Fibroblast of the conjunctiva (primary cell): ENCODE measurements around the gene INPP1.

ENCODE experiments used
- DNase-seq: peaks from one replicate; pipeline ENCODE4 v3.0.0-alpha.2; 2010; ENCODE audit warnings: low read depth

Gene INPP1

DNA sequence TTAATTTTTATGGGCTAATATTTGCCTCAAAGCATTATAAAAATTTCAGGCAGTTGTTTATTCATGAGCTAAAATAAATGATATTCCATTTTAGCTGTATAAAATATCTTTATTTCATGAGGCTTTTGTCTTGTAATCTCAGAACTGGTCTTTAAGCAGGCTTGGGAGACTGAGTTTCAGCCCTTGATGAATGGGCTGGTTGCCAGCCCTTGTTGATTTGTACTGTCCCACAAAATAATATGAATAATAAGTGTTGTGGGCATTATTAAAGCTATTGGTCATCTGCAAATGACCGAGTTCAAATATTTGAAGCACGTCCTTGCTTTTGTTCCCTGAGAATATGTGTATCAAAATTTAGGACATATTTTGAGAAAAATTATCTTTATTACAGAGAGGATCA lies 18.2 kb downstream of the INPP1 start:
- no peak for DNase-seq

DNA sequence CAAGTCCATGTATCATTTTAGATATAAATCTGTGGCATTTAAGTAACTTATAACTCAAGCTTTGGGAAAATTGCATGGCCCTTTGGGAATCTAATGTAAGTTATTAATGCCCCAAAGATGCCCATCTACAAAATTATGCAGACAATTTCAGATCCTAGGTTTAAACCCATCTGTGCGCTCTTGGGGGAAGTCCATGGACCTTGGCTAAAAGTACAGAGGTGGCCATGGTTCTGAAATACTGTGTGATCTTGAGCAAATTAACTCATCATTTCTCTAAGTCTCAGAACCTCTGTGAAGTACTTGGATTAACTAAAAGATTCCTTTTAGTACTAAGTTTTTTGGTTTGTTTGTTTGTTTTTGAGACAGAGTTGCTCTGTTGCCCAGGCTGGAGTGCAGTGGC lies 19.5 kb downstream of the INPP1 start:
- DNase-seq: no peak

GRCh38 chr2:190365499-190366204 lies 22.3 kb downstream of the INPP1 start:
- no peak for DNase-seq

DNA sequence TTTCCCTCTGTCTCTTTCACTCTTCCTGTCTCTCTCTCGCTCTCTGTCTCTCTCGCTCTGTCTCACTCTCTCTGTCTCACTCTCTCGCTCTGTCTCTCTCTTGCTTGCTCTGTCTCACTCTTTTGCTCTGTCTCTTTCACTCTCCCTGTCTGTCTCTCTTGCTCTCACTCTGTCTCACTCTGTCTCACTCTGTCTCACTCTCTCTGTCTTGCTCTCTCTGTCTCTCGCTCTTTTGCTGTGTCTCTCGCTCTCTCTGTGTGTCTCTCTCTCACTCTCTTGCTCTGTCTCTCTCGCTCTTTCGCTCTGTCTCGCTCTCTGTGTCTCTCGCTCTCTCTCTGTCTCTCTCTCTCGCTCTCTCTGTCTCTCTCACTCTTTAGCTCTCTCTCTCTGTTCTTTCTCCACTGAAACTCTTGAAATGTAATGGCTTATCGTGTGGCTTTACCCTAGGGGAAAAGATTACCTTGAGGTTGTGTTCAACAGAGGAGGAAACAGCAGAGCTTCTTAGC lies 22.9 kb downstream of the INPP1 start:
- no peak for DNase-seq

DNA sequence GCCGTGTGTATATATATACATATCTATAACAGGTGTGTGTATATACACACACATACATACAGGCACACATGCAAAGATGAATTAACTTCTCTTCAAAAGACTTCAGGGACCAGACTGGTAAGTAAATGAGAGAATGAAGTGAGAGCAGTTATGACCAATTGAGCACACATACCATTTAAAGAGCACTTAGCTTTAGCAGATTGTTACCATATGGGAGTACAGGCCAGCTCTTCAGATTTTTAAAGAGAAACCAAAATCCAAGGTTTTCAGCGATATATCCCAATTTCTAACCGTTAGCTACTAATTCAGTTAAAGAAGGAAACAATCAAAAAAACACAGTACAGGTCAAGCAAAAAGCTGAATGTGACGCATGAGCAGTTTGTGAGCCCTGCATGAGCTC lies 23.7 kb downstream of the INPP1 start:
- no peak for DNase-seq

GRCh38 chr2:190369635-190370034 lies 26.2 kb downstream of the INPP1 start:
- no peak for DNase-seq

GRCh38 chr2:190376083-190376482 lies 32.7 kb downstream of the INPP1 start:
- no peak for DNase-seq

- no peak for DNase-seq
These were observed 33.3 kb downstream of the INPP1 start for GRCh38 chr2:190376591-190377245.

DNA sequence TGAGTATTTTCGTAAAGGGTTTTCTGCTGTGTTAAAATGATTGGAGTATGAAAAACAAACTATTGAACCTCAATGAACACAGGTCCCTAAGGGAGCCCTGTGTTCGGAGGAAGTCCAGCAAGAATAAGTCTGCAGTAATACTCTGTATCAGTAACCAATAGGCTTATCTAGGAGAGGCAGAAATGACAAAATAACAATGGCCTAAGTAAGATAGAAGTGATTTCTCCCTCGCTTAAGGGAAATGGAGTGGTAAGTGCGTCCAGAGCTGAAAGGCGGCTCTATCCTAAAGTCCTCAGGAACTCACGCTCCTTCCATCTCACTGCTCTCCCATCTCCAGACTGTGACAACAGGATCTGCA lies 35.5 kb downstream of the INPP1 start:
- DNase-seq: no peak

- peak; percentile 70 for DNase-seq
These were observed 36.0 kb downstream of the INPP1 start for GRCh38 chr2:190379249-190379964.

DNA sequence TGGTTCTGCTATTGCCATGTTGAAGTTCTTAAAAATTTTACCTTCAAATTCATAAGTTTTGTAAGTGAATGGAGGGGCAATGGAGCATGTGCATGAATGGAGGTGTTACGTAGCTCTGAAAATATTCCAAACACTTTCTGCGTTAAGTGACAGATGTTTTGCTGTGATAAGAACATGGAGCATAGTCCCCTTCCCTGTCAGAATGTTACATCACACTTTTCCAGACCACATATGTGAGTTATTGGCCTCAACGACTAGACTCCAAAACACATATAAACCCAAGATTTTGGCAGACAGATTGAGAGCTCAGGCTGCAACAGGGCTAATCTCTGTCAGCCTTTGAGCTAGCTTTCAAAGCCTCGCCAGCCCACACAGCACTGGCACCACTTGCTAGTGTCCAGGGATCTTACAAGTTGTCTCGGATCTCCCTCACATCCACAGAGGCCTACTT lies 37.6 kb downstream of the INPP1 start:
- DNase-seq: no peak

GRCh38 chr2:190382851-190383250 lies 39.5 kb downstream of the INPP1 start:
- no peak for DNase-seq

GRCh38 chr2:190387422-190387821 lies 44.0 kb downstream of the INPP1 start:
- DNase-seq: no peak

GRCh38 chr2:190396271-190396670 lies 52.9 kb downstream of the INPP1 start:
- DNase-seq: no peak

GRCh38 chr2:190402986-190403603 lies 59.7 kb downstream of the INPP1 start:
- DNase-seq: no peak

- no peak for DNase-seq
These were observed 61.1 kb downstream of the INPP1 start for GRCh38 chr2:190404487-190404886.

DNA sequence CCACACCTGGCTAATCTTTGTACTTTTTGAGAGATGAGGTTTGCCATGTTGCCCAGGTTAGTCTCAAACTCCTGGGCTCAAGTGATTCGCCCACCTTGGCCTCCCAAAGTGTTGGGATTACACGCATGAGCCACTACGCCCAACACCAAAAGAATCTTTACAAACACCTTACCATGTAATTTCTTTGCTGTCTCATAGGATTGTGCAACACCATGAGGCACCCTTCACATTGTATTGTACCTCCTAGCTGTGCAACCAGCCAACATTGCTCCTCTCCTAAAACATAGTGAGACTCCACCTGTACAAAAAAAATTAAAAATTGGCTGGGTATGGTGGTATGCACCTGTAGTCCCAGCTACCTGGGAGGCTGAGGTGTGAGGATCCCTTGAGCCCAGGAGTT lies 61.7 kb downstream of the INPP1 start:
- no peak for DNase-seq

- DNase-seq: no peak
These were observed 62.6 kb downstream of the INPP1 start for GRCh38 chr2:190405995-190406394.

DNA sequence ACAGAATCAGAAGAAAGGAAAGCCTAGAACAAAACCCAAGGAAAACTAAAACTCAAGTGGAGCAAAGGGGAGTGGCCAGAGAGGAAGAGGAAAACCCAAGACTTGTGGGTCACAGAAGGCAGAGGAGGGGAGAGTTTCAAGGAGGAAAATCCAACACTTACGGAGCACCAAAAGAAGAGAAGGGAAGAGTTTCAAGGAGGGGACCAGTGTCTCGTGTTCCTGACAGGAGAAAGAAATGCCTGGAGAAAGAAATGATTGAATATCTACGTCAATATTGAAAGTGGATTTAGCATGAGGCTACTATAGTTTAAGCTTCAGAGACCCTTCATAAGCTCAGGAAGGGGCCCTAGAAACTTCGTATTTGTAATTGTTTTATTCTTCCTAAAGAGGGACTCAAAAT lies 63.4 kb downstream of the INPP1 start:
- no peak for DNase-seq

DNA sequence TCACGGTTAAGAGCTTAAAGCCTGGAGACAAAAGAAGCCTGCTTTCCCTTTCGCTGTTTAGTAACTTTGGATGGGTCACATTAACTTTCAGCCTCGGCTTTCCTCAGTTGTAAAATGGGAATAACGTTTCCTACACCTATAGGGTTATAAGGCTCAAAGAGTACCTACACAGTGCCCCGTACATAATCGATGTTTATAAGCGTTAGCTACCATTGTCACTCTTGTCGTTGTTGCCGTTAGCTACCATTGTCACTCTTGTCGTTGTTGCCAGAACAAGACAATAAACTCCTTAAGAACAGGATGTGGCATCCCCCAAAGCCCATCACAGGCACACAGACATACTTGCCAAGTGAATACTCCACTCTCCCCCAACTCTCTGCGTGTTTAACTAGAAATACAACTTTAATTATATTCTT lies 63.9 kb downstream of the INPP1 start:
- DNase-seq: no peak

DNA sequence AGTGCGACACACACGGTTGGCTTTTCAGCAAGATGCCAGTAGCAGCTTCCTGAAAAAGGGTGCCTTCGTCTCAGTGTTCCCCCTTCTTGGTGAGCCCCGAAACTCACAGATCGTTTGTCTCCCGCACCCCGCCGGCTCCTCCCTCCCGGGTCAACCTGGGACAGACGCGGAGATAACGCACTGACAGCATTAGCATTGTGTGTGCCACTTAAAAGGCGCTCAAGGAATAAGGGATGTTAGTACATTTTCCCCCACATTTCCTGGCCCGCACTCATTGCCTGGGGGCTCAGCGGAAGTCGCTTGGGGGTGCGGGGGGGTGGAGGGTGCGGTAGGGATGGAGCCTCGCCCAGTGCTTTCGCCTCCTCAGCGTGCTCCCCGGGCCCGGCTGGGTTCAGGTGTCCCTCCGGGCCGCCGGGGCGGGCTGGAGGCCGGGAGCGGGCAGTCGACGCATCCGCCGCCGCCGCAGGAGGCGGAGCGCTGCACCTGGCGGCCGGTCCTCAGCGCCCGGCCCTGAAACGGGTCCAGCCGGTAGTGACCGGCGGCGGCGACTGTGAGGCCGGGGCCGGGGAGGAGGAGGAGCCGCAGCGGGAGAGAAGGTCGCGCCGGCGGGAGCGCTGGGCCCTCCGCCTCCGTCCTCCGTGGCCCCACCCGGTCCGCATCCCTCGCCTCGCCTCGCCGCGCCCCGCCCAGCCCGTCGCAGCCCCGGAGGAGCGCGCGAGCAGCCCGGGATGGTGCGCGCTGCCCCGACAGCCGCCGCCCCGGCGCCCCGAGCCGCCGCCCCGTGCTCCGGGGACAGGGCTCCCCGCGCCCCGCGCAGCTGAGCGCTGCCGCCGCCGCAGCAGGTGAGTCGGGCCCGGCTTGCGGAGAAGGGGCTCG lies 64.5 kb downstream of the INPP1 start, which contains the start of gene MFSD6:
TSS of gene MFSD6 (plus strand) at position 694 of the 876 bp plus-strand sequence. CDS start 27,675 bp downstream, outside the sequence.
- no peak for DNase-seq
